Embryonic facial prominence (tissue), 1 donor: ENCODE measurements around the gene TXNIP.
"Not testable (repeated sequence)": the region's sequence is repeated elsewhere in the genome, so short reads cannot be mapped to it uniquely, and the experiment has no call there.

Source experiments
- DNase-seq: peaks from one replicate; pipeline ENCODE4 v3.0.0-alpha.2; 2016; ENCODE audit errors: extremely low spot score

TXNIP gene

GRCh38 chr1:145996433-145997015, at the start of gene TXNIP:
TSS of gene TXNIP (minus strand) at chr1:145996579. CDS start at chr1:145996266, 313 bp downstream.
- peak; percentile 95 for DNase-seq

GRCh38 chr1:146039844-146040194, 43.4 kb upstream of the TXNIP start:
- DNase-seq = no peak

- DNase-seq = peak; percentile 80
Measured at GRCh38 chr1:146036965-146037646, 40.7 kb upstream of the TXNIP start.

GRCh38 chr1:146036241-146036964, 40.0 kb upstream of the TXNIP start:
- DNase-seq = no peak

- no peak for DNase-seq
Measured at GRCh38 chr1:146035048-146035423, 38.7 kb upstream of the TXNIP start.

GRCh38 chr1:146032631-146033219, 36.3 kb upstream of the TXNIP start:
- DNase-seq = no peak

GRCh38 chr1:146031476-146031875, 35.1 kb upstream of the TXNIP start:
- no peak for DNase-seq

- DNase-seq = no peak
Measured at GRCh38 chr1:146029117-146029516, 32.7 kb upstream of the TXNIP start.

GRCh38 chr1:146026650-146027049, 30.3 kb upstream of the TXNIP start:
- not testable (repeated sequence) for DNase-seq

- DNase-seq = not testable (repeated sequence)
Measured at GRCh38 chr1:146025787-146026495, 29.6 kb upstream of the TXNIP start.

- DNase-seq = no peak
Measured at GRCh38 chr1:146022403-146023127, 26.2 kb upstream of the TXNIP start.

GRCh38 chr1:146021622-146022402, 25.4 kb upstream of the TXNIP start, which contains the start of gene HJV:
TSS of gene HJV (minus strand) at chr1:146021735. CDS start at chr1:146020231, 1,504 bp downstream.
- DNase-seq = no peak

GRCh38 chr1:146021050-146021445, 24.7 kb upstream of the TXNIP start:
- DNase-seq = no peak

GRCh38 chr1:146020058-146021049, 24.0 kb upstream of the TXNIP start:
- DNase-seq = no peak

- DNase-seq = no peak
Measured at GRCh38 chr1:146019231-146020057, 23.1 kb upstream of the TXNIP start.

GRCh38 chr1:146016891-146017290, 20.5 kb upstream of the TXNIP start:
- no peak for DNase-seq

- no peak for DNase-seq
Measured at GRCh38 chr1:146013559-146013922, 17.2 kb upstream of the TXNIP start.
